ENCODE measurements around the gene SMCO3.

SMCO3 gene

DNA sequence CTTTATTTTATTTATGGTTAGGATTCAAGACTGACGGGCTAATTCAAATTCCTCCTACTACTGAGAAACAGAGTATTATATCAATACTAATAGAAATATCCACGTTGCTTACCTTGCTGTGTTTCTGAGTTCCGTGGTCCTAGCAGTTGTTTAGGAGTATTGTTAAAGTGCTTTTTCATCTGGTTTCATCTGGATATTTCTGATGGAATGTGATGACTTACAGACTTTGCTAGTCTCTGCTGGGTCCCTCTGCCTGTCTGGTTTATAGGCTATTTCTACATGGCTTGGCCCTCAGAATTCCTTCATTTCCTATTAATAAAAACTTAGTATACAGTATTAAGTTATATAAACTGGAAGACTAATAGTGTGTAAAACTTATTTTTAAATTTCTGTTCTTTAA is at the start of gene SMCO3:
Gene SMCO3 (minus strand): TSS at position 169 of the 400 bp plus-strand sequence. CDS start 7,502 bp downstream, outside the sequence.
- no peak for DNase-seq

DNA sequence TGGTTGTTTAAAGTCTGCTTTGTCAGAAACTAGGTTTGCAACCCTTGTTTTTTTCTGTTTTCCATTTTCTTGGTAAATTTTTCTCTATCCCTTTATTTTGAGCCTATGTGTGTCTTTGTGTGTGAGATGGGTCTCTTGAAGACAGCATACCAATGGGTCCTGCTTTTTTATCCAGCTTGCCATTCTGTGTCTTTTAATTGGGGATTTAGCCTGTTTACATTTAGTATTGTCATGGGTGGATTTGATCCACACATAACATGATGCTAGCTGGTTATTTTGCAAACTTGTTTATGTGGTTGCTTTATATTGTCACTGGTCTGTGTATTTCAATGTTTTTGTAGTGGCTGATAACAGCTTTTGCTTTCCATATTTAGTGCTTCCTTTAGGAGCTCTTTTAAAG is 46.5 kb upstream of the SMCO3 start:
- no peak for DNase-seq

DNA sequence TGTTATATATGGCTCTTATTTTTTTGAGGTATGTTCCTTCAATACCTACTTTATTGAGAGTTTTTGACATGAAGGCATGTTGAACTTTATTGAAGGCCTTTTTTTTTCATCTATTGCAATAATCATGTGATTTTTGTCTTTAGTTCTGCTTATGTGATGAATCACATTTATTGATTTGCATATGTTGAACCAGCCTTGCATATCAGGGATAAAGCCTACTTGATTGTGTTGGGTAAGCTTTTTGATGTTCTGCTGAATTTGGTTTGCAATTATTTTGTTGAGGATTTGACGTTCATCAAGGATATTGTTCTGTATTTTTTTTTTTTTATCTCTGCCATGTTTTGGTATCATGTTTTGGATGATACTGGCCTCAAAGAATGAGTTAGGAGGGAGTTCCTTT is 44.5 kb upstream of the SMCO3 start:
- DNase-seq: no peak

DNA sequence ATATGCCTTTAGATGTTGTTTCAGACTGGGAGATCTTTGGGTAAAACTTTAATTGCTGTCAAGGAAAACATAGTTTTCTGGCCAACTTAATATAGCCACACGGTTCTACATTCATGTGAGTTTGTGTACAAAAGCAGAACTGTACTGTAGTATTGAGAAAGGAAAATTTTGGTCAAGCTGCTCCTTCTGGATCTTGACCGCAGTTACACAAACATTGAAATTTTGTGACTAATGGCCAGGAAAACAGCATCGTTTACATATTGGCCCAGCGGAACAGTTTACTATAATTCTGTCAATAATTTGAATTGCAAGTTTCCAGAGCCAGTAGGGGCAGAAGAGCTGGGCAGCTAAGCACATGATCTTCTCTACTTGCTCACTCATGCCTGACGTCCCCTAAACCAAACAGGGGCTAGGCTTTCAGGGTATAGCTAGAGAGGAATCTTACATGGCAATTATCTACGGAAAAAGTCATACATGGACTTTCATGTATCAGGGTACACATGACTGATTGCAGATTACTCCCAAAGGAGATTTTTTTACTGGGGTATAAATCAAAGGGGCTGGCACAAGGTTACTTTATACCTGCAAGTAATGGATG is 40.7 kb upstream of the SMCO3 start:
- DNase-seq: no peak

DNA sequence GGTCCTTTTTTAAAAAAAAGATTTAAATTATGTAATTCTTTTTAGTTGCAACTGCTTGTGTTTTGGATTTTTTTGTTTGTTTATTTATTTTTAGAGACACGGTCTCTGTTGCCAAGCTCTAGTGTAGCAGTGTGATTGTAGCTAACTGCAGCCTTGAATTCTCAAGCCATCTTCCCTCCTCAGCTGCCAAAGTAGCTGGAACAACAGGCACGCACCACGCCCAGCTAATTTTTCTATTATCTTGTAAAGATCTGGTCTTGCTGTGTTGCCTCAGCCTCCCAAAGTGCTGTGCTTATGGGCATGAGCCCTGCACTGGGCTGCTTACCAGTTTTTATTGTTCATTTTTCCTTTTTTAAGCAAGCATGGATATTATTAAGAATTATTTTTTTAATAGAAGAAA is 40.0 kb upstream of the SMCO3 start:
- DNase-seq: no peak

DNA sequence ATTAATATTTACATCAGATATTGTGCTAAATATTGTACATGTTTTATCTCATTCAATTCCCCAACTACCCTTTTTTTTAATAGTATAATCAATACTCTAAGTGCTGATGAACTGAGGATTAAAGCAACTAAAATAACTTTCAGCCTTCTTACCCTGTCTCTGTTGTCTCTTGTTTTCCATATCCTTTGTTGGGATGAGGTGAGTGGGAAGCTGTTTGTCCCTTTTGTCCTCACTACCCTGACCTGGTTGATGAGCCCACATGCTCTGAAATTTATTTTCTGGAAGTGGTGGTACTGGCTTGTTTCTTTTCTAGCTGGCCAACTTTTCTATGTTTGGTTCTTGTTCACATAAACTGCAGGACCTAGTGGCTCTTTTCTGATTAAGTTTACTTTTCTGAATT is 38.9 kb upstream of the SMCO3 start:
- DNase-seq: no peak

DNA sequence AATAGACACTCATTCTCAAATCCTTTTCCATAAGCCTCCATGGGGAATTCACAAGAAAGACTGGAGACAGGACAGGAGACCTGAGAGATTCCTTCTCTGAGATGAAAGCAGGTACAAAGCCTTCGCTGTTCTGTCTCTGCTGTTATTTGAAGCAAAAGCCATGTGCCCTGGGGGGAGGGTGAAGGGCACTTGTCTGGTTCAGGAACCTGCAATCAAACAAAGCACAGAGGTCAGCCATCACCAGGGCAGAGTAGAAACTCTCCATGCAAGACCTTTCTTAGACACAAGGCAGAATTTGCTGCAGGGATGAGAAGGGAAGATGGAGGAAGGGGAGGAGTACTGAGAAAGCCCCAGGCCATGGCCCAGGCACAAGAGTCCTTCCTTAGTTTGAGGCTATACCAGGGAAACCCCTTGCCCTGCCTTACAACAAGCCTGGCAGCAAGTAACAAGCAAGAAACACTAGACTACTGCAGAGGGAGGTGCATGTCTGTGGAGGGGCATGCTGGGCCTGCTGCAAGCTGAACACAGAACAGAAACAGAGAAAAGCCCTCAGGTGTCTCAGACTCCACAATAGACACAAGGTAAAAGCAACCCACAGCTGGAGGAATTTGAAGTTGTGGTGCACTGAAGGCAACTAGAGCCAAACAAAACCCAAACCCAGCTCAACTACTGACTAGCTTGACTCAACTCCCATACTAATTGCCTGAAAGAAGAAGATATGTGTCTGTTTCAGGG is 37.1 kb upstream of the SMCO3 start:
- no peak for DNase-seq

DNA sequence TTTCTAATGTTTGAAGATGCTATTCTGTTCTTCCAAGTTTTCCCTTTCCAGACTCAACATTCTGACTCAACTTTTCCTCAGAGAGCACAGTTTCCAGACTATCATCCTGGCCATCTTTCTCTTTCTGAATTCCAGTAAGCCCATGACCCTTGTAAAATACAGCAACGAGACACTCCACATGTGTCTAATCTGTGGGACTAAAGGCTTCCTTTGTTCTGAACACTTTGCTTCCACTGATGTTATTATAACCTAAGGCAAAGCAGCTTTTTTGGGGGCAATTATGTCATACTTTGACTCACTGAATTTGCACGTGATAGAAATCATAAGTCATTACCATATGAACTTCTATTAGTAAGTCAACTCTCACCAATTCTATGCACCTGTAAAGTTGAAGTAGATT is 35.7 kb upstream of the SMCO3 start:
- DNase-seq: no peak

DNA sequence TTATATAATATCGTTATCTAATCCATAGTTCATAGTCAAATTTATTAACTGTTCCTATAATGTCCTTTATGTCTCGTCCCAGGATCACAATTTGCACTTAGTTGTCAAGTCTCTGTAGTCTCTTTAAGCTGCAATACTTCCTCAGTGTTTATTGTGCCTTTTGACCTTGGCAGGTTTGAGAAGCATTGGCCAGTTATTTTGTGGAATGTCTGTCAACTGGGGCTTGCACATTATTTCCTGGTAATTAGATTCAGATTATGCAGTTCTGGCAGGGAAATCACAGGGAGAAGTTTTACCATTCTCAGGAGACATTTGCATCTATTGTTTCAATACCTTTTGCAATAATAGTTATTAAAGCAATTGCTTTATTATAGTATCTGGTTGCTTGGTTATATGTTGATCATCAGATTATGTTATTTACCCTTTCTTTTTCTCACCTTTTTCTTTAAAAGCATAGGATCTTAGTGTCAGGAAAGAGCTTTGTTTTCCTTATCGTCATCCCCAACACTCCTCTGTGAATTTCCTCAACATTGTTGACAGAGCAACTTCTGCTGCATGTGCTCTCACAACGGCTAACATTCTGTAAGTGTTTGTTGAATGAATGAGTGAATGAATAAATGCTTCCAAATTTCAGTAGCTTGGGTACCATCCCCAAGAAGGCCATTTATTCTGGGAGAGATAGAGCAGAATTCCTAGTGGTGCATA is 33.0 kb upstream of the SMCO3 start:
- no peak for DNase-seq

DNA sequence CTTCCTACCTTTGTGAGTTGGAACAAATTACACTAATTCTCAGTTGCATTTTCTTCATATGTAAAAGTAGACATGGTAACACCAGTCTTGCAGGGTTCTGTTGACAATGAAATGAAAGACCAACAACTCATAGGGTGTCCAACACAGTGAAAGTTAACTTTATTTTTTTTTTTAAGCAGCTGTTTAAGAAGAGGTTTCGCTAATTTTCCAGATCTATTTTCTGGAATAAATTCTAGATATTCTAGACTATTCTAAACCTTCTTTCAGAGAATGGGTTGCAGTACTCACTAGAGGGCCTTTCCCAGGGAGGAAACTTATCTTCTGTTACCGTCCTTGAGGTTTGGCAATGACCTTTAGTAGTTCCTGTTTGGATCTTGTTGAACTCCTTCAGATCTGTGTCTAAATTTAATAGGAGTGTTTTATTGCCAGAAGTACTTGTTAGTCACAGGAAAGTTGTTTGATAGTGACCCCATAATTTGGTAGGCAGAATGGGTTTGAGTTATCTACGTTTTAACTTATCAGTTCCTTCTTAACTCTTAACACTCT is 32.1 kb upstream of the SMCO3 start:
- DNase-seq: no peak

DNA sequence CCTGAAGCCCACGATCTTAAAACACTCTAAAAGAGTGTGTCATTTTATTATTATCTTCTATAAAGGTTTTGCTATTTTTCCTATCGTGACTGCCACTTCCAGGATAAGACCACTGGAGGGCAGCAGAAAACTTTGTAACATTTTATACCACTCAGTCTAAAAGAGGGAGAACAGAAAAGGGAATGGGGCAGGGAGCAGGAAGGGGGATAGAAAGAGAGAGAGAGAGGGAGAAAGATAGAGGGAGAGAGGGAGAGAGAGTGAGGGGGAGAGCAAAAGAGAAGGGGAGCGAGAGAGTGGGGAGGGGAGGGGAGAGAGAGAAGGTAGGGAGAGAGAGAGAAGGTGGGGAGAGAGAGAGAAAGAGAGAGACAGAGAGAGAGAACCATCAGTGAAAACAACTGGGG is 31.4 kb upstream of the SMCO3 start:
- DNase-seq: peak; percentile 3

DNA sequence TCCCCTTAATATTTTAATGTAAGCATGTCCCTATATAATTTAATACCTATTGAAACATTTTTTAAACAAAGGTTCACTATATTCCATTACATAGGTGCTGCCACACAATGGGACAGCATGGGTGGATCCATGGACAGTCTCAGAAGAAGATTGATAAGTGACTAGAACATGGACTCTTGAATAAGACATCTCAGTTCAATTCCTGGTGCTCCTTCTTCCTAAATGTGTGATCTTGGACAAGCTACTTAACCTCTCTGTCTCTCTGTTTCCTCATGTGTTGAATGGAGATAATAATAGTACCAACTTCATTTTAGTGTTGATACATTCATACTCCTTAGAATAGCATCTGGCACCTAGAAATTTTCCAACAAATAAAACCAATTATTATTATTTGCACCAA is 30.4 kb upstream of the SMCO3 start:
- no peak for DNase-seq

DNA sequence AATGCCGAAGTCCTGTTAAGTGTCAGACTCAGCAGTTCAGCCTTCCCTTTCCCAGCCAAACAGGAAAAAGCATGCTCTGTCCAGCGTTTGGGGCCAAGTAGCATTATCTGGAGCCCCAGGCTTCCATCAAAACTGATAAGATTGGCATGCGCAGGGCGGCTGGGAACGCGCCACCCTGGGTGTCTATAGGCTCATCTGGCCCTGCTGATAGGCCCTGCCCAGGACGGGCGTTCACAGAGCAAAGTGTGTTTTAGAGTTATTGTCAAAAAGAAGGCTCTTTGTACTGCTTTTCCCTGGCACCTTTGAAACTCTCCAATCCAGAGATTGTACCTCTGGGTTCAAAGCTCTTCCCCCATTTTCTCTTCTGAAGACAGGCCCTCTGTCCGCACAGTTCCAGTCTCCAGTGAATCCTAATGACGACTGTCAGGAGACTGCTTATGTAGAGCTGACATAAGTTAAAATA is 29.5 kb upstream of the SMCO3 start, which contains the start of gene ART4:
Gene ART4 (minus strand): TSS at position 102 of the 463 bp plus-strand sequence. CDS start 413 bp downstream, outside the sequence.
- no peak for DNase-seq

DNA sequence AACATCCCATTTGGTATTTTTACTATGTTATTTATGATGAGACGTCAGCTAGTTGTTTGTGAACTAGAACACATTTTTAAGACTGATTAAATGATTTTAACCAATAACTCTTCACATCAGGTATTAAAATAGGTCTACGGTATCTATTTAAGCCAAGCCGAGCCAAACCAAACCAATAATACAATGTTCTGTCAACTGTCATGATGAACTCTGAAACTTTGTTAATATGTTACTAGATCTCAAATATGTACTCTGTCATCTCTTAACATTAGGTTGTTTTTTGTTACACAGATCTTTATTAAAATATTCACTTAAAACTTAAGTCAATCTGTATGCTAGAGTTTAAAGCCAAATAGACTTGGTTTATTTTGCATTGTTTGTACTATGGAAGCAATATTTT is 28.3 kb upstream of the SMCO3 start:
- no peak for DNase-seq

DNA sequence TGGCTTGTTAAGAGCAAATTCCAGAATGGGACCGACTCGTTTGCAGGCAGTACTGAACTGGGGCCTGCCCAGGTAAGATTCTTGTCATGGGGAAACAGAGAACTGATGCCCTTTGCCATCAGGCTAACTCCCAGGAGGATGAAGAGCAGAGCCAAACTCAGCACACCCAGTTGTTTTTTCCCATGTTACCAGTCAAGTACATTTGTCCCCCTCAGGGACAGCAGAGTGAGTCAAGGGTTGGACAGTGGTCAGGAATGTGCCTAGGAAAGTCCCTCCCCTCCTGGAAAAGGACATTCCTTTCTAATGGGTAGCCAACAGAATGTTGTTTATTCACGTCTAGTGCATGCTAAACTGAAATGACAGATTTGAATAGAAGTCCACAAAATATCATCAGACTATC is 27.8 kb upstream of the SMCO3 start:
- DNase-seq: no peak

DNA sequence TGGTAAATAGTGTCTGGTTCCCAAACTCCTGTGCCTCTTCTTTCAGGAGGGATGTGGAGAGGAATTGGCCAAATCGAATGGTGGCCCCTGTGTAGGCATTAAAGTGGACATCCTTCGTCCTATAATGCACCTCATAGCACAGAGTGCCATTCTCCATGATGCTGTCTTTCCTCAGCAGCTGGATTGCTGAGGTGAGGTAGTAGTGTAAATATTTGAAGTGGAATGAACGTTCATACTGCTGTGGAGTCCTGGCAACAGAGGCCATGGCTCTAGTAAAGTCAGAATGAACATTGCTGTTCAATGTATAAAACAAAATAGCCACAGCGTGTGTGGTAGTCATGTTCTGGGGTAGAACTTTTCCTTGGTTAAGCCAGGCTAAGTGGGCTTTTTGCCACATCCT is 26.6 kb upstream of the SMCO3 start:
- DNase-seq: peak; percentile 17

DNA sequence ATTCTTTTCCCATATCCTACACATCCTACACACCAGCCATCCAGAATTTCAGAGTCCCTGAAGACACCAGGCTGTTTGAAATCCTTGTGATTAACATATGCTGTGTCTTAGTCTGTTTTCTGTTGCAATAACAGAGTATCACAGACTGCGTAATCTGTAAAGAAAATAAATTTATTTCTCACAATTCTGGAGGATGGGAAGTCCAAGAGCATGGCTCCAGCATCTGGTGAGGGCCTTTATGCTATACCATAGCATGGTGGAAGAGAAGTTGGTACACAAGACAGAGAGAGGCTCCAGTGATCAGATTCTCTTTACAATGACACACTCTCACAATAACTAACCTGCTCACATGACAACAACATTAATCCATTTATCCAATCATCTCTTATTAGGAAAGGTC is 25.3 kb upstream of the SMCO3 start:
- DNase-seq: no peak

DNA sequence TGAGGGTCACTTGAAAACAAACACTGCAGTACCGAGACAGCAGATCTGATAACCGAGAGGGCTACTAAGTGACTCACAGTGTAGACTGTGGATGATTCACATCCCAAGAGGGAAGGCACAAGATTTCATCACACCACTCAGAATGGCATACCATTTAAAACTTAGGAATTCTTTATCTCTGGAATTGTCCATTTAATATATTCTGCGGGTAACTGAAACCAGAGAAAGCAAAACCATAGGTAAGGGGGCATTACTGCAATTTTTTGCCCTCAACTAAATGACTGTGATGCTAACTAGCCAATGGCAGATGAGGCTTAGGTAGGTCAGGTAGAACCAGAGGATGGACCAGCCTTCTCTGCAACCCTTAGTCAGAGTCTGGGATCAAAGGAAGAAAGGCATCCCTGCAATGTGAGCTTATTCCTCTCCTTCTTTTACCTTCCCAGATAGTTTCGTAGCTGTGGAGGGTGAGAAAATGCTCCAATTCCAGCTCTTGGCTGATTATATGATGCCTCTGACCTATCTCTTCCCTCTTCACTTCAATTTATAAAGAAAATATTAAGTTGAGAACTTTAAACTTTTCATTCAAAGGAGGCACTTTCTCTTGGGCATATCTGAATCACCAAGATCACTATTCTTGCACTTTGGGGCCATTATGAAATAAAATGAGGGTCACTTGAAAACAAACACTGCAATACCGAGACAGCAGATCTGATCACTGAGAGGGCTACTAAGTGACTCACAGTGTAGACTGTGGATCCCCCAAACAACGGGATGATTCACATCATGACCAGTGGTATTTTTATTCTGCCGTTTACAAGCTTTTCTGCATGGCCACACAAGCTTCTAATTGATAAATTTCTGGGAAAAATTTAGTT is 22.6 kb upstream of the SMCO3 start:
- DNase-seq: no peak

DNA sequence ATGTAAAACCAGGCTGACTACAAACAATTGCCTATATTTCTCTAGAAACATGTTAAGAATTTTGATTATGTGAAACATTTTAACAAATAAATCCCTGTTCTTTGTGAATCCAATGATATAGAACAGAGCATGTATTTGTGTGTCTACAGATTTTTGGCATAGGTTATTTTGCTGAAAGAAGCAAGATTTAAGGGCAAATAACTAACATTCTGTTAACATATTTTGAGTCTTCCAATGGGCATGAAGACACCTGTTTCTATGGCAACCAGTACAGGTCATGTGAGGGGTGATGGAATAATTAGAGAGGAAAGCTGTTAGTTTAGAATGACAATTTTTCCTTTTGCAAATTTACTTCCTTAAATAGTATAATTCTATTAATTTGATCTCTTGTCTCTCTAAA is 20.5 kb upstream of the SMCO3 start:
- DNase-seq: no peak

DNA sequence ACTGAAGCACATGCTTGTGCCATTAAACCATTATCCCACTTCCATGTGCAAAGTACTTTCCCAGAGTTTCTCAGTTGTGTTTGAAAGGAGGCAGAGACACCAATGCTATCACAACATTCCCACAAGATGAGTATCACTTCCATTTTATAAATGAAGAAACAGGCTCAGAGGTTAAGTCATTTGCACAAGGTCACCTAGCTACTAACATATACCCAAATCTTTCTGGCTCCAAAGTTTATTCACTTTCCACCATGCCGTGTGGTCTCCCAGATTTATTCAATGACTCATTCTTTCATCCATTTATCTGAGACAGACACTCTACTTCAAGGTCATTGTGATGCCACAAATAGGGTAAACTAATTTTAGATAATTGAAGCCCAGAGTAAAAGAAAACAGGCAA is 20.0 kb upstream of the SMCO3 start:
- DNase-seq: no peak

DNA sequence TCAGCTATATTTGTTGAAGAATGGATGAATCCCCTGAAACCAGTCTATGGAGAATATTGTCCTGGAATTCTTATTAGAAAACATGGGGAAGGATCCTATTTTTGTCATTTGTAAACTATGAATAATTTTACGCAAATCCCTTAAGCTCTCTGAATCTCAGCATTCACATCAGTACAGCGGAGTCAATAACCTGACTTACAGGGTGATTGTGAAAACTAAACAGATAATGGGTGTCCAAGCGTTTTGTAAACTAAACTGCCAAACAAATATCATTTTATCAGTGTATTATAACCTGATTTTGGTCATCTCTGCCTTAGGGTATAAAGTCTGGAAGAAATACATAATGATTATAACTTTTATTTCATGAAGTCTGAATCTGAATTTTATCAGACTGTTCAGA is 19.4 kb upstream of the SMCO3 start:
- DNase-seq: no peak

DNA sequence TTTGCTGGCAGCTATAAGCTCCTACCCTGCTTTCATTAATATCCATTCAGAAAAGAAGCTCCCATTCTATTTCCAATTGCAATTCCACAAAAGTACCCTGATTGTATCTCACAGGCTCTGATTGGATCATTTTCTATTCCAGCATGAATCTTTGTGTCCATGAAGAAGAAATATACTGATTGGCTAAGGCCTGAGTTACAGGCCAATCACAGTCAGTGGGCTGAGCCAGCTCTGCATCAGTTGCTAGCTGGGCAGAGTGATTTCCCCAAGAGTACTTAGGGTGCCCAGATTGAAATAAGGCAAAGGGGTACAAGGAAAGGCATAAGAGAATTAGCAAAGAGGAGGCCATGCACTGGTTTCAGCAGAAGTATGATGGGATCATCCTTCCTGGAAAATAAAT is 14.9 kb upstream of the SMCO3 start:
- DNase-seq: no peak

DNA sequence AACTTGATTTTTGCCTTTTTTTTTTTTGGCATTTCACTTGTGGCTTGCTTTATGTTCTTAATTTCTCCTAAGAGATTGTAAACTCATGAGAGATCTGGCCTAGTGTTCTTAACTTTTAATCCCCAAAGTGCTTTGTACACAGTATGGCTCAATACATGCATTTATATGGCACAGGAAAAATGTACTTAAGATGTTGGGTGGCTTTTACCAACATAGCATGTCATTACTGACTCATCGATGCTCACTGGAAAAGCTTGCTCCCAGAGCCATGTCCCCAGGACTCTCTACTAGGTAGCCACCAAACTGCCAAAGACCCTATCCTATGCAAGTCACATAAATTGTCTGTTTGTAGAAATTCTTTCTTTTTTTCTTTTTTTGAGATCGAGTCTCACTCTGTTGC is 13.1 kb upstream of the SMCO3 start:
- DNase-seq: no peak

Data from DMS153 (cell line).